Psoas muscle (tissue), 8 donors: Measurements from ENCODE around the gene SLC24A3. TPM values are rescaled to one million over a fixed set of nuclear protein-coding genes. Genes with fewer than 3 reads are reported as not detected.

Experiments used
- ATAC-seq, 4 donors: fragments of 200-7000 bp; cut with Tn5 transposase; one replicate each; pipeline ENCODE4 v1.9.1; 2020; ENCODE audit warnings: moderate library complexity in 3 of 4, mild to moderate bottlenecking in 2 of 4
- DNase-seq, 2 donors: peaks; one replicate each; pipeline ENCODE4 v3.0.0-alpha.2; 2020
- H3K27ac ChIP-seq: fragments of 200-600 bp; one replicate; pipeline ENCODE4 v1.8.0; 2022
- H3K27me3 ChIP-seq, 3 donors: fragments of 200-600 bp in 1 of 3; one replicate each; pipeline versions ENCODE4 v1.6.1 to v1.8.0; 2013 to 2022; ENCODE audit warnings: low read length in 2 of 3, mild to moderate bottlenecking in 2 of 3, moderate library complexity in 1 of 3; ENCODE audit not compliant: insufficient read depth in 3 of 3
- H3K36me3 ChIP-seq, 2 donors: fragments of 200-600 bp in 1 of 2; one replicate each; pipeline versions ENCODE4 v1.6.1 to v1.8.0; 2013 to 2022; ENCODE audit warnings: low read depth in 1 of 2, mild to moderate bottlenecking in 1 of 2, moderate library complexity in 1 of 2; ENCODE audit not compliant: insufficient read depth in 1 of 2
- H3K4me1 ChIP-seq: fragments of 200-600 bp; one replicate; pipeline ENCODE4 v1.8.0; 2022
- H3K4me3 ChIP-seq: fragments of 200-600 bp; one replicate; pipeline ENCODE4 v1.8.0; 2022; ENCODE audit warnings: mild to moderate bottlenecking
- H3K9me3 ChIP-seq: fragments of 200-600 bp; one replicate; pipeline ENCODE4 v1.8.0; 2022
- WGBS, 3 donors: extraction: QIAGEN DNeasy Blood & Tissue Kit; methylation state at CpG; one replicate each; pipeline versions ENCODE4 v1.1.6 to v1.1.7; 2013; 5-methylcytosine and 5-hydroxymethylcytosine counted together
- intact Hi-C, 2 donors: fragments of 100-400 bp; cut with DNase I; formaldehyde crosslinking; loops; one replicate each; pipeline versions ENCODE4 v1.11.0 to v1.14.2; 2022
- polyA plus RNA-seq, 3 donors: library from polyadenylated mRNA; stranded (reverse); fragments of 200-250 nt; gene quantifications; one replicate each; pipeline ENCODE4 v1.2.3, GENCODE V29; 2013
- total RNA-seq, 4 donors: library from RNA; stranded (reverse); fragmentation: NEBNext Ultra II Directional in 2 of 4; extraction: Animal tissue kit (Norgen Biotek cat#: 25700) in 2 of 4; gene quantifications; one replicate each; pipeline versions ENCODE4 v1.2.1 to v1.2.4, GENCODE V29; 2021 to 2023
- TF ChIP-seq, protein P1 (sequence below): fragments of 200-600 bp; IDR thresholded peaks from one replicate; pipeline ENCODE4 v1.8.0; 2022; ENCODE audit warnings: antibody characterized with exemption
- donor health status: healthy with polysubstance abuse.
- donor health status: DM: no; HTN: no; CAD: no; lungs with moderate emphysema.
- donor health status: Bipolar disorder and iron deficiency.
- donor health status: healthy.
- donor health status: DM: yes; HTN: yes; CAD: no.
- donor health status: DM: no; HTN: no; CAD: no.
- donor health status: DM: no; HTN: no; CAD: no.
- donor health status: DM: yes; HTN: yes; CAD: no.

SLC24A3 gene
- total and polyA plus RNA-seq, 7 donors = 3.0 to 24.4 (median 8.2) TPM

DNA sequence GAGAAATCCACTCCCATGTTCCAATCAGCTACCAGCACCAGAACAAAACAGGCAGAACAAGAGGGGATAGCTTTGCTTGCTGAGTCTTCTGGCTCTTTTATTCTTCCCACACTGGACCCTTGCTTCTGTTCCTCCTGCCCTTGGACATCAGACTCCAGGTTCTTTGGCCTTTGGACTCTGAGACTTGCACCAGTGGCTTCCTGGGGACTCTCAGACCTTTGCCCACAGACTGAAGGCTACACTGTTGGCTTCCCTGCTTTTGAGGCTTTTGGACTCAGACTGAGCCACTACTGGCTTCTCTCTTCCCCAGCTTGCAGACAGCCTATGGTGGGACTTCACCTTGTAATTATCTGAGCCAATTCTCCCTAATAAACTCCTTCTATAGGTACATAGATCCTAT is 403.2 kb downstream of the SLC24A3 start:
- Histone ChIP-seq H3K27ac (no peak overlapping the region), H3K4me1 (no peaks in the 10 kb centered on the region), H3K27me3 (no peaks in the 10 kb centered on the region), H3K36me3 (no peaks in the 10 kb centered on the region), H3K4me3 (no peak overlapping the region), H3K9me3 (no peaks in the 10 kb centered on the region)
- TF ChIP-seq, protein P1, sequence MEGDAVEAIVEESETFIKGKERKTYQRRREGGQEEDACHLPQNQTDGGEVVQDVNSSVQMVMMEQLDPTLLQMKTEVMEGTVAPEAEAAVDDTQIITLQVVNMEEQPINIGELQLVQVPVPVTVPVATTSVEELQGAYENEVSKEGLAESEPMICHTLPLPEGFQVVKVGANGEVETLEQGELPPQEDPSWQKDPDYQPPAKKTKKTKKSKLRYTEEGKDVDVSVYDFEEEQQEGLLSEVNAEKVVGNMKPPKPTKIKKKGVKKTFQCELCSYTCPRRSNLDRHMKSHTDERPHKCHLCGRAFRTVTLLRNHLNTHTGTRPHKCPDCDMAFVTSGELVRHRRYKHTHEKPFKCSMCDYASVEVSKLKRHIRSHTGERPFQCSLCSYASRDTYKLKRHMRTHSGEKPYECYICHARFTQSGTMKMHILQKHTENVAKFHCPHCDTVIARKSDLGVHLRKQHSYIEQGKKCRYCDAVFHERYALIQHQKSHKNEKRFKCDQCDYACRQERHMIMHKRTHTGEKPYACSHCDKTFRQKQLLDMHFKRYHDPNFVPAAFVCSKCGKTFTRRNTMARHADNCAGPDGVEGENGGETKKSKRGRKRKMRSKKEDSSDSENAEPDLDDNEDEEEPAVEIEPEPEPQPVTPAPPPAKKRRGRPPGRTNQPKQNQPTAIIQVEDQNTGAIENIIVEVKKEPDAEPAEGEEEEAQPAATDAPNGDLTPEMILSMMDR = no peak
- intact Hi-C loops = no loop called here
- ATAC-seq = no peak
- no peak for DNase-seq

DNA sequence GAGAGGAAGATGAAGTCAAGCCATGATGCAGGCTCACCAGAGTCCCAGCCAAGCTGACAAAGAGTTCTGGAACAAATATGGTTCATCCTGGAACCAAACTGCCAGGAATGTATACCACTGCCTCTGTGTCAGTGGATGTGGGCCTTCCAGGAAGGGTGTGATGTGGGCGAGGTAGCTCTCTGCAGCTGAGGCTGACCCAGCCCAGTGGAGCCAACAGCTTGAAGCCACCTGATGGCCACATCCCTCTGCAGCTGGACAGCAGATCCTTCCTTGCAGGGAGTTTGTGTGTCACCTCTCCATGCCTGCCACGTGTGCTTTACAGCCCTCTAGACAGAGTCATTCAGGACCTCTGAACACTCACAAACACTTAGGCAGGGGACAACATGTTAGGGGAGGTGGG is 403.6 kb downstream of the SLC24A3 start:
- H3K27ac ChIP-seq = no peak overlapping the region
- intact Hi-C loops = no loop called here
- no peaks in the 10 kb centered on the region for H3K4me1 ChIP-seq
- ATAC-seq (no peak), DNase-seq (no peak)
- no peak overlapping the region for H3K4me3 ChIP-seq
- TF ChIP-seq, protein P1 = no peak
- H3K9me3 ChIP-seq = no peaks in the 10 kb centered on the region
- no peaks in the 10 kb centered on the region for H3K27me3 ChIP-seq
- 89 to 96% (median 94%) methylated on average over 2 of the region's 2 CpGs for whole genome bisulfite sequencing, 3 donors
- no peaks in the 10 kb centered on the region for H3K36me3 ChIP-seq

DNA sequence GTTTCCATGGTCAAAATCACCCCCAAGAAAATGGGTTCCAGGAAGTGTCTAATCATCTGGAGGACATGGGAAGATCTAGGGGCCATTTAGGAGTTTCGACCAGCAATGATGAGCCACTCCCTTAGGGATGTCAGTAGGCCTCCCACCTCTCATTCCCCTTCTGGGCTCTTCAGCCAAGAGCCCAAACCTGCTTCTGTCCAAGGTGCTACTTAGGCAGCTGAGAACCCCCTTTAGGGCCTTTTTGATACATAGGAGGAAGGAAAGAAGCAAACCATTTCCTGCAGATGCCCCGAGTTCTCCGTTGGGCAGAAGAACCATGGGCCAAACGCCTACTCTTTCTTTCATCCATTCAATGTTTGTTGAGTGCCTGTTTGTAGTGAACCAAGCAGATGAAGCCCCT is 404.2 kb downstream of the SLC24A3 start:
- no peaks in the 10 kb centered on the region for H3K4me1 ChIP-seq
- no peaks in the 10 kb centered on the region for H3K9me3 ChIP-seq
- 77 to 89% (median 85%) methylated on average over 4 of the region's 4 CpGs for WGBS, 3 donors
- ATAC-seq = no peak
- TF ChIP-seq, protein P1 = no peak
- H3K27ac ChIP-seq = no peak overlapping the region
- H3K27me3 ChIP-seq = no peaks in the 10 kb centered on the region
- H3K4me3 ChIP-seq = no peak overlapping the region
- no peaks in the 10 kb centered on the region for H3K36me3 ChIP-seq
- no peak for DNase-seq
- intact Hi-C loops = no loop called here

DNA sequence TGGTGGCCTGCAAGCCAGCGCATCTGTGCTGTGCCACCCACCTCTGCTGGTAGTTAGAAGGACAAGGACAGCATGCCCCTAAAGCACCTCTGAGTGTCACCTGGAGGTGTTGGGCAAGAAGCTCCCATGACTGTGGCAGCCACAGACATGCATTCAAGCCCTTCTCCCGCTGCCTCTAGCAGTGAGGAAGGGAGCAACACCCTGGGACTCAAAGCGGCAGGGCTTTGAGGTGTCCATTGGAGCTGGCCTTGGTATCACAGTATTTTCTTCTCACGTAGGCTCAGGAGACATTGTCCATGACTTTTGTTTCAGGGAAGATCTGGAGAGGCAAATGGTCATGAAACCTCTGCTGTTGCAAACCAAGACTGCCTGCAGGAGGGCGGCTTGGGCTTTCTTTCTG is 404.8 kb downstream of the SLC24A3 start:
- DNase-seq = no peak
- no peaks in the 10 kb centered on the region for H3K36me3 ChIP-seq
- no peaks in the 10 kb centered on the region for H3K4me1 ChIP-seq
- H3K9me3 ChIP-seq = no peaks in the 10 kb centered on the region
- WGBS, 3 donors = 90 to 91% (median 91%) methylated on average over 5 of the region's 5 CpGs
- no peak overlapping the region for H3K4me3 ChIP-seq
- TF ChIP-seq, protein P1 = no peak
- H3K27me3 ChIP-seq = no peaks in the 10 kb centered on the region
- no peak for ATAC-seq
- intact Hi-C loops = no loop called here
- no peak overlapping the region for H3K27ac ChIP-seq

DNA sequence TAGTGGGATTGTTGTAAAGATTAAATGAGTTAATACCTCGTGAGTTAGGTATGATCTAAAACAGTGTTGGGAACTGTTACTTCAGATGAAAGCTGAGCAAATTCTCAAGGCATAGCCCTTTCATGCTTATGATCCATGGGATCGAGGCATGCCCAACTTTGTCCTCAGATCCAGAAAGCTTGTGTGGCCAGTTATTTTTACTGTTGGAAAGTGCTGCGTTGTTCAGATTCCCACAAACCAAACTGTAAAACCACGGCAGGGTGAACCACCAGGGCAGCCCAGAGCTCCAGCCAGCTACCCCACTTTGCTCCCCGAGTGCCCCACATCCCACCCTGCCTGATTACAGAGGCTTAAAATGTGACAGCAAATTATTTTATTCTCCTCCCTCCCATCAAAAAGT is 406.3 kb downstream of the SLC24A3 start:
- ATAC-seq (no peak), DNase-seq (no peak)
- no peak overlapping the region for H3K4me3 ChIP-seq
- no peaks in the 10 kb centered on the region for H3K4me1 ChIP-seq
- WGBS, 3 donors = 54 to 83% (median 68%) methylated on average over 5 of the region's 5 CpGs
- no peak overlapping the region for H3K27ac ChIP-seq
- intact Hi-C loops = no loop called here
- H3K27me3 ChIP-seq = no peaks in the 10 kb centered on the region
- TF ChIP-seq, protein P1 = no peak
- H3K36me3 ChIP-seq = no peaks in the 10 kb centered on the region
- no peaks in the 10 kb centered on the region for H3K9me3 ChIP-seq
